NCI-H1048 (cell line): ENCODE measurements around the gene SMIM14.
"Not testable (repeated sequence)": the region's sequence is repeated elsewhere in the genome, so short reads cannot be mapped to it uniquely, and the experiment has no call there.

Source experiments
- DNase-seq: peaks from one replicate; lab custom pipeline; 2025; lab: John Stamatoyannopoulos, UW

SMIM14 gene

GRCh38 chr4:39530682-39531081 is 108.0 kb downstream of the SMIM14 start:
- DNase-seq = no peak

- DNase-seq = no peak
These were observed 109.1 kb downstream of the SMIM14 start for GRCh38 chr4:39529534-39529933.

GRCh38 chr4:39528061-39528465 is 110.6 kb downstream of the SMIM14 start:
- DNase-seq = no peak

- DNase-seq = peak; percentile 94
These were observed 111.2 kb downstream of the SMIM14 start, which contains the start of gene UGDH for GRCh38 chr4:39527296-39528060. TSS of gene UGDH (minus strand) at chr4:39527439. CDS start at chr4:39521512, 5,927 bp downstream.

- DNase-seq = no peak
These were observed 111.8 kb downstream of the SMIM14 start for GRCh38 chr4:39526765-39527295.

GRCh38 chr4:39525822-39526690 is 112.6 kb downstream of the SMIM14 start:
- DNase-seq = no peak

- DNase-seq = no peak
These were observed 114.3 kb downstream of the SMIM14 start for GRCh38 chr4:39524161-39524957.

GRCh38 chr4:39522068-39522467 is 116.6 kb downstream of the SMIM14 start:
- DNase-seq = no peak

- no peak for DNase-seq
These were observed 117.3 kb downstream of the SMIM14 start for GRCh38 chr4:39521253-39521919.

GRCh38 chr4:39518484-39518883 is 120.2 kb downstream of the SMIM14 start:
- DNase-seq = no peak

- no peak for DNase-seq
These were observed 122.2 kb downstream of the SMIM14 start for GRCh38 chr4:39516407-39516966.

GRCh38 chr4:39515669-39516401 is 122.8 kb downstream of the SMIM14 start:
- not testable (repeated sequence) for DNase-seq

- DNase-seq = no peak
These were observed 123.7 kb downstream of the SMIM14 start for GRCh38 chr4:39514888-39515401.

- DNase-seq = not testable (repeated sequence)
These were observed 124.4 kb downstream of the SMIM14 start for GRCh38 chr4:39514266-39514665.

- no peak for DNase-seq
These were observed 128.2 kb downstream of the SMIM14 start for GRCh38 chr4:39510348-39510929.

GRCh38 chr4:39505581-39505980 is 133.1 kb downstream of the SMIM14 start:
- DNase-seq = no peak

GRCh38 chr4:39504538-39504937 is 134.1 kb downstream of the SMIM14 start:
- DNase-seq = no peak

GRCh38 chr4:39502664-39503035 is 136.0 kb downstream of the SMIM14 start:
- not testable (repeated sequence) for DNase-seq

- DNase-seq = no peak
These were observed 136.5 kb downstream of the SMIM14 start for GRCh38 chr4:39502019-39502663.
